ENCODE measurements around the gene AHCYL1. TPM values are rescaled to one million over a fixed set of nuclear protein-coding genes. Genes with fewer than 3 reads are reported as not detected.

Gene AHCYL1
- total and polyA plus RNA-seq, 4 donors = 24.9 to 40.7 (median 30.3) TPM

DNA sequence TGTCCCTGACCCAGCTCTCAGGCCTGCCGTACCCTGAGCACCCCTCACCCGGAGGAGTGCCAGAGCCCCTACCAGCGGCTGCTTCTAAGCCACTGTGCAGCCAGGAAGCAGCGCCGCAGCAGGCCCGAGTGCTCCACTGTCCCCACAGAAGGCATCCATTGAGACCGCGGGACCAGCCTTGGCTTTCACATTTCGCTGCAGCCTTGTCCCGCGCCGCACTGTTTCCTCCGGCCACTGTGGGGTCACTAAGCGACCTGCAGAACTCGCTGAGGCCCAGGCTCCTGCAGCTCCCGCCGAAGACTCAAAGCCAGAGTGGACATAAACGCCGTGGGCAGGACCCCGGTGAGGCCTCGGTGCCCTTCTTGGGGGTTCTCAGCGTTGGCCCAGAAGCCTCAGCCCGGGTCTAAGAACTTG is 82.9 kb downstream of the AHCYL1 start:
- no peaks in the 10 kb centered on the region for H3K36me3 ChIP-seq (ENCODE audit: control insufficient read depth in 4 of 4, insufficient read depth in 3 of 4, low read depth in 1 of 4, low read length in 3 of 4)
- H3K4me3 ChIP-seq (ENCODE audit: low read depth in 1 of 3, low read length in 3 of 3) = no peak overlapping the region
- peaks cover 0 to 35% (median 24%) of the 10 kb centered on the region in 4 donors for H3K27me3 ChIP-seq (ENCODE audit: control insufficient read depth in 4 of 4, insufficient read depth in 4 of 4, low read length in 3 of 4)
- TF ChIP-seq, protein P1, sequence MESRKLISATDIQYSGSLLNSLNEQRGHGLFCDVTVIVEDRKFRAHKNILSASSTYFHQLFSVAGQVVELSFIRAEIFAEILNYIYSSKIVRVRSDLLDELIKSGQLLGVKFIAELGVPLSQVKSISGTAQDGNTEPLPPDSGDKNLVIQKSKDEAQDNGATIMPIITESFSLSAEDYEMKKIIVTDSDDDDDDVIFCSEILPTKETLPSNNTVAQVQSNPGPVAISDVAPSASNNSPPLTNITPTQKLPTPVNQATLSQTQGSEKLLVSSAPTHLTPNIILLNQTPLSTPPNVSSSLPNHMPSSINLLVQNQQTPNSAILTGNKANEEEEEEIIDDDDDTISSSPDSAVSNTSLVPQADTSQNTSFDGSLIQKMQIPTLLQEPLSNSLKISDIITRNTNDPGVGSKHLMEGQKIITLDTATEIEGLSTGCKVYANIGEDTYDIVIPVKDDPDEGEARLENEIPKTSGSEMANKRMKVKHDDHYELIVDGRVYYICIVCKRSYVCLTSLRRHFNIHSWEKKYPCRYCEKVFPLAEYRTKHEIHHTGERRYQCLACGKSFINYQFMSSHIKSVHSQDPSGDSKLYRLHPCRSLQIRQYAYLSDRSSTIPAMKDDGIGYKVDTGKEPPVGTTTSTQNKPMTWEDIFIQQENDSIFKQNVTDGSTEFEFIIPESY (IDR thresholded peaks at IDR 0.05) = no peak
- no peak for TF ChIP-seq JUND (IDR thresholded peaks at IDR 0.05)
- TF ChIP-seq NR2F2 (IDR thresholded peaks at IDR 0.05) = no peak
- TF ChIP-seq, protein P2, sequence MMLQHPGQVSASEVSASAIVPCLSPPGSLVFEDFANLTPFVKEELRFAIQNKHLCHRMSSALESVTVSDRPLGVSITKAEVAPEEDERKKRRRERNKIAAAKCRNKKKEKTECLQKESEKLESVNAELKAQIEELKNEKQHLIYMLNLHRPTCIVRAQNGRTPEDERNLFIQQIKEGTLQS (IDR thresholded peaks at IDR 0.05) = no peak
- TF ChIP-seq RXRA (IDR thresholded peaks at IDR 0.05) = no peak
- TF ChIP-seq FOXA1 (IDR thresholded peaks at IDR 0.05) = no peak
- H3K4me1 ChIP-seq (ENCODE audit: control insufficient read depth in 4 of 4, insufficient read depth in 4 of 4, low read length in 3 of 4) = peaks cover 8 to 20% (median 10%) of the 10 kb centered on the region in 4 donors
- H3K9me3 ChIP-seq (ENCODE audit: control insufficient read depth in 4 of 4, low read length in 3 of 4) = peaks cover 0 to 20% (median 3%) of the 10 kb centered on the region in 4 donors
- WGBS = 34% methylated on average over 23 of the region's 23 CpGs
- DNase-seq (ENCODE audit: low spot score) = no peak
- H3K27ac ChIP-seq (ENCODE audit: low read depth in 1 of 2, low read length in 2 of 2) = no peak overlapping the region
- H3K9ac ChIP-seq (ENCODE audit: low read depth in 1 of 2, low read length in 2 of 2) = no peak overlapping the region

DNA sequence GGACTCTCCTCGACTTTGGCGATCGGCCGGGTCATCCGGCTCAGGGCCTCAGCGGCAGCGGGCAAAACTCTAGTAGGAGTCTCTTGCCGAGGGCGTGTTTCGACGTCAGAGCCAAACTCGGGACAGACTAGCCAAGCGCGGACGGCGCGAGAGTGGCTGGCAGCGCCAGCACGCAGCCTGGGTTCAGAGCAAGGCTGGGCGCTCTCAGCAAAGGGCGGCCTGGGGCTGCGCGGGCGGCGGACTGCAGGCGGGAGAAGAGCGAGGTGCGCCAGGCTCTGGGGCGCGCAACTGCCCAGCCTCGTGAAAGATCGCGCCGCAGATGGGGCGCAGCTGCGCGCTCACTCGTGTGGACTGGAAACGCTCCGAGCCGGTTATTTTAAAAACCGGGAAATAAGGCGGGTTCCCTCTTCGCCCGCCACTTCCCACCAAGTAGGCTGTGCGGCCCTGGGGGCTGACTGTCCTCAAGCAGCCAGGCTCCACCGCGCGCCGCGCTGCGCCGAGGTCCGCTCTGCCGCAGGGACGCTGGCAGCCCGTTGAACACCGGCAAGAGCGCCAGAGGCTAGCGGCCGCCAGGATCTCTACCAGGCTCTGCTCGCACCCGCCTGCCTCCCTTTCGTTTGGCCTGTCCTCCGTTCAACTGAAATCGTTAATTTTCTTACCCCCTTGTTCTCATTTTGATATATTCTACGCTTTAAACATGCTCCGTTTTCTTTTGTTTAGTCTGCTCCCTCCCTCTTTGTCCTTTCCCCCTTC is 83.5 kb downstream of the AHCYL1 start:
- Histone ChIP-seq H3K4me1 (ENCODE audit: control insufficient read depth in 4 of 4, insufficient read depth in 4 of 4, low read length in 3 of 4) (peaks cover 8 to 20% (median 10%) of the 10 kb centered on the region in 4 donors), H3K27me3 (ENCODE audit: control insufficient read depth in 4 of 4, insufficient read depth in 4 of 4, low read length in 3 of 4) (peaks cover 0 to 35% (median 24%) of the 10 kb centered on the region in 4 donors), H3K9ac (ENCODE audit: low read depth in 1 of 2, low read length in 2 of 2) (no peak overlapping the region), H3K27ac (ENCODE audit: low read depth in 1 of 2, low read length in 2 of 2) (no peak overlapping the region), H3K4me3 (ENCODE audit: low read depth in 1 of 3, low read length in 3 of 3) (no peak overlapping the region), H3K9me3 (ENCODE audit: control insufficient read depth in 4 of 4, low read length in 3 of 4) (peaks cover 0 to 20% (median 3%) of the 10 kb centered on the region in 4 donors), H3K36me3 (ENCODE audit: control insufficient read depth in 4 of 4, insufficient read depth in 3 of 4, low read depth in 1 of 4, low read length in 3 of 4) (no peaks in the 10 kb centered on the region)
- TF ChIP-seq, protein P3, sequence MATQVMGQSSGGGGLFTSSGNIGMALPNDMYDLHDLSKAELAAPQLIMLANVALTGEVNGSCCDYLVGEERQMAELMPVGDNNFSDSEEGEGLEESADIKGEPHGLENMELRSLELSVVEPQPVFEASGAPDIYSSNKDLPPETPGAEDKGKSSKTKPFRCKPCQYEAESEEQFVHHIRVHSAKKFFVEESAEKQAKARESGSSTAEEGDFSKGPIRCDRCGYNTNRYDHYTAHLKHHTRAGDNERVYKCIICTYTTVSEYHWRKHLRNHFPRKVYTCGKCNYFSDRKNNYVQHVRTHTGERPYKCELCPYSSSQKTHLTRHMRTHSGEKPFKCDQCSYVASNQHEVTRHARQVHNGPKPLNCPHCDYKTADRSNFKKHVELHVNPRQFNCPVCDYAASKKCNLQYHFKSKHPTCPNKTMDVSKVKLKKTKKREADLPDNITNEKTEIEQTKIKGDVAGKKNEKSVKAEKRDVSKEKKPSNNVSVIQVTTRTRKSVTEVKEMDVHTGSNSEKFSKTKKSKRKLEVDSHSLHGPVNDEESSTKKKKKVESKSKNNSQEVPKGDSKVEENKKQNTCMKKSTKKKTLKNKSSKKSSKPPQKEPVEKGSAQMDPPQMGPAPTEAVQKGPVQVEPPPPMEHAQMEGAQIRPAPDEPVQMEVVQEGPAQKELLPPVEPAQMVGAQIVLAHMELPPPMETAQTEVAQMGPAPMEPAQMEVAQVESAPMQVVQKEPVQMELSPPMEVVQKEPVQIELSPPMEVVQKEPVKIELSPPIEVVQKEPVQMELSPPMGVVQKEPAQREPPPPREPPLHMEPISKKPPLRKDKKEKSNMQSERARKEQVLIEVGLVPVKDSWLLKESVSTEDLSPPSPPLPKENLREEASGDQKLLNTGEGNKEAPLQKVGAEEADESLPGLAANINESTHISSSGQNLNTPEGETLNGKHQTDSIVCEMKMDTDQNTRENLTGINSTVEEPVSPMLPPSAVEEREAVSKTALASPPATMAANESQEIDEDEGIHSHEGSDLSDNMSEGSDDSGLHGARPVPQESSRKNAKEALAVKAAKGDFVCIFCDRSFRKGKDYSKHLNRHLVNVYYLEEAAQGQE (IDR thresholded peaks at IDR 0.05) = no peak
- TF ChIP-seq EGR1 (IDR thresholded peaks at IDR 0.05; ENCODE audit: low read depth in 2 of 2) (no peak), NR2F2 (IDR thresholded peaks at IDR 0.05) (no peak)
- TF ChIP-seq, protein P1 (IDR thresholded peaks at IDR 0.05) = no peak
- TF ChIP-seq, protein P4, sequence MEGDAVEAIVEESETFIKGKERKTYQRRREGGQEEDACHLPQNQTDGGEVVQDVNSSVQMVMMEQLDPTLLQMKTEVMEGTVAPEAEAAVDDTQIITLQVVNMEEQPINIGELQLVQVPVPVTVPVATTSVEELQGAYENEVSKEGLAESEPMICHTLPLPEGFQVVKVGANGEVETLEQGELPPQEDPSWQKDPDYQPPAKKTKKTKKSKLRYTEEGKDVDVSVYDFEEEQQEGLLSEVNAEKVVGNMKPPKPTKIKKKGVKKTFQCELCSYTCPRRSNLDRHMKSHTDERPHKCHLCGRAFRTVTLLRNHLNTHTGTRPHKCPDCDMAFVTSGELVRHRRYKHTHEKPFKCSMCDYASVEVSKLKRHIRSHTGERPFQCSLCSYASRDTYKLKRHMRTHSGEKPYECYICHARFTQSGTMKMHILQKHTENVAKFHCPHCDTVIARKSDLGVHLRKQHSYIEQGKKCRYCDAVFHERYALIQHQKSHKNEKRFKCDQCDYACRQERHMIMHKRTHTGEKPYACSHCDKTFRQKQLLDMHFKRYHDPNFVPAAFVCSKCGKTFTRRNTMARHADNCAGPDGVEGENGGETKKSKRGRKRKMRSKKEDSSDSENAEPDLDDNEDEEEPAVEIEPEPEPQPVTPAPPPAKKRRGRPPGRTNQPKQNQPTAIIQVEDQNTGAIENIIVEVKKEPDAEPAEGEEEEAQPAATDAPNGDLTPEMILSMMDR (IDR thresholded peaks at IDR 0.05; ENCODE audit: low read depth, low read length, missing input control) = no peak
- DNase-seq (ENCODE audit: low spot score) = no peak
- 13% methylated on average over 68 of the region's 68 CpGs for WGBS
